COLO829 (cell line): ENCODE measurements around the gene AKAP5.
"Not testable (repeated sequence)": the region's sequence is repeated elsewhere in the genome, so short reads cannot be mapped to it uniquely, and the experiment has no call there.

Source experiments
- DNase-seq: peaks from one replicate; pipeline ENCODE4 v3.0.0; 2012; ENCODE audit warnings: low spot score

The AKAP5 gene

DNA sequence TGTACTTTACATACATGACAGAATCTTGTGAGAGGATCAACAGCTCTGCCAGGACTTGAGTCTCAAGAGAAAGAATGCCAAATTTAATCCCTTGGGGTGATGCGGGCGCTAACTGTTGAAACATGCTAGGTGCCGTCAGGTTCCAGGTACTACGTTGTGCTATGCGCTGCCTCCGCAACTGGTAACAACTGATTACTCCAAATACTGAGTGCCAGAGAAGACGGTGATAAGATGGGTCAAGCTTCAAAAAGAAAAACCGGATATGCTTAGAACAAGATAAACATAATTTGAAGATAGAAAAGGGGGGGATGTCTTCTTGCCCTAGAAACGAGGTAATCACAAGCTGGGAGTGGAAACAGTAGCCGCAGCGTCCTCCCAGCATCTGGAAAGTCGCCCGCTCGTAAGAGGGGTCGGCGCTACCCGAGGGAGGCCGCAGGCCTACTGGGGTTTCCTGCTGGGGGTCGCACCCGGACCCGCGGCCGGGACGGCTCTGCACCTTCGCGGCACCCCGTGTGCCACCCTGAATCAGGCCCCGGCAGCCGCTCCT lies 37.7 kb downstream of the AKAP5 start:
- no peak for DNase-seq

DNA sequence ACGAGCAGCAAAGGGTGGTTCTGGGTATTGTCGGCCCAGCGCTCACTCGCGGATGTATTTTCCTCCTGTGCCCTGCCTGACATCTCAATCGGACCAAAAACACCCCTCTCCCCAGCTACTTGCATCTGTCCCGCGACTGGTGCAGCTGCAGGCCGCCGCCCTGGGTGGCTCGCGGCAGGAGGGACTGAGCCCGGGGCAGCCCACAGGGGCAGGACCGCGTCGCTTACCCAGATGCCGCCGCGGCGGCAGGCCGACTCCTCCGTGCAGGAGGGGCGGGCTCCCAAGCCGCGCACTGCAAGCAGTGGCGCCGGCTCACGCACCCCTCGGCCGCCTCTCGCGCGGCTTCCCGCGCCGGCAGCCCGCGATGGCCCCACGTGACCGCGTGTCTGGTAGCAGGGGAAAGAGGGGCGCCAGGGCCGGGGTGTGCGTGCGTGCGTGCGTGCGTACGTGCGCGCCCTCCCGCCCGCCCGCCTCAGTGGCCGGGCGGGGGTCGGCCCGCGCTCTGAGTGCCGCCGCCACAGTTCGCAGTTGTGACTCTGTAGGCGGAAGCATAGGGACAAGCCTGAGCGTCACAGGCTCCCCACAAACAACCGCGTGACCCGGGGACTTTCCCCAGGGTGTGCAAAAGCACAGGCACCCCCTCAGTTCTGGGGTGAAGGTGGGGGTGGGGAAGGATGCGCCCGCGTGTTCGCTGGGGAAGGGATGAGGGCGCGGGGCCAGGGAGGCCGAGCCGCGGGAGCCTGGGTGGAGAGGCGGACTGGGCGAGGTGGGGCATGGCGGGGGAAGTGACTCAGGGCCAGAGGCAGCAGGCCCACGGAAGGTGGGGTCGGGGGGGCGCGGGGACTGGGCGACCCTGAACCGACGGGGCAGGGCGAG lies 38.4 kb downstream of the AKAP5 start, which contains the start of gene ZBTB25:
ZBTB25 (minus strand) TSS at position 405 of the 876 bp plus-strand sequence. CDS start 13,305 bp downstream, outside the sequence.
- DNase-seq, result peak; percentile 56

DNA sequence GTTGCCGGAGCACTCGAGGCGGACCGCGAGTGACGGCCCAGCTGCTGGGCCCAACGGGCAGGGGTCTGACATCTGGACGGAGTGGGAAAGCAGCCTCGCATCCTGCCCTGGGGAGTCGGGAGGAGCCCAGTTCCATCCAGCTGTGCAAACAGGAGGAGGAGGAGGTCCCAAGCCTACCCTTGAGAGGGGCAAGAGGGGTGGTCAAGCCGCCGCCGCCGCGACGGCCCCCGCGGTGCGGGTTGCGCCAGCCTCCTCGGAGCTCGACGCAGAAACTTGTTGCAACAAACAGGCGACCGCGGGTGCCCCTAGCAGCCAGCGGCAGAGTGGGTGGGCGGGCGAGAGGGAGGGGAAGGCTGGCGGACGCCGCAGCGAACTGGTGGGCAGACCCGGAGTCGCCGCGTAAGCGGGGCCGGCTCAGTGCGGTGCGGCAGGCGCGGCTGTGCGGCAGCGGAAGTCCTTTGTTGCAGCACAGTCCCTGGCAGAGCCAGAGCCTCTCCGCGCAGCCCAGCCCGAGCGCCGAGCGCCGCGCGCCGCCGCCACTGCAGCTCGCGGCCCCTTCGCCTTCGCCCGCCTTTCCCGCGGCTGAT lies 39.1 kb downstream of the AKAP5 start, which contains the start of gene ZBTB1:
ZBTB1 (plus strand) TSS at position 461 of the 587 bp plus-strand sequence. CDS start 16,735 bp downstream, outside the sequence.
- peak; percentile 67 for DNase-seq

DNA sequence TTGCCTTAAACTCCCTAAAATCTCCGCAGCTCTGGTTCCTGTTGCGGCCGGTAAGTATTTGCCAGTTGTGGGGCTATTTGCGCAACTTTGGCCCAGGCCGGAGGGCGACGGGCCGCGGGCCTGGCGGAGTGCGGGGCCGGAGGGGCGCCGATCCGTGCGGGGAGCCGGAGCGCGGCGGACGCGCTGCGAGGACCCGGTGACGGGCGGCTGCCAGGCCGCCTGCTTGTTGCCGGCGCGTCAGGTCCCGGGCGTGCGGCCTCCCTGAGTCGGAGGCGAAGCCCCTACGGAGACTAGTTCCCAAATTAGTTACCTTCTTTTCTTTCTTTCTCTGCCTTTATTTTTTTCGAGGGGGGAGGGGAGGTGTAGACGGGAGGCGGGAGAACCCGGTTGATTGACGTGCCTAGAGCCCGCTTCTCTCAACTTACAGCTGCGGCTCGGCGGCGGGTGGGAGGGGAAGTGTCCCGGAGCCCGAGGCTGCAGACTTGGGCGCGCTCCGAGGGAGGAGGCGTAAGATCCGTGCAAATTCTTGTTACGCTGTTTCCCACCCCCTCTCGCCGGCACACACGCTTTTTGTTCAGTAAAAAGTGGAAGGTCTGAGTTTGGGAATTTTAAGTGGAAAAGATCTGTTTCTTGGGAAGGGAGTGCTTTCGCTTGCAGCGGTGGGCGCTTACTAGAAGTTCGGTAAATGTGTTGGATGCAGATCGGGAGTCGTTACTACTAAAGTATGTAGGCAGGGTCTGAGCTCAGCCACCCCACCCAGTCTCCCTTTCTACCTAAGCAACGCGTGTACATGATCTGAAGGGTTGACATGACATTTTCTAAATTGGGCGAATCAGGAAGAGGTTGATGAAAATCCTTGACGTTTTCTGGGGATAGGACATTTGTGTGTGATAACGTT lies 39.8 kb downstream of the AKAP5 start:
- peak; percentile 86 for DNase-seq

DNA sequence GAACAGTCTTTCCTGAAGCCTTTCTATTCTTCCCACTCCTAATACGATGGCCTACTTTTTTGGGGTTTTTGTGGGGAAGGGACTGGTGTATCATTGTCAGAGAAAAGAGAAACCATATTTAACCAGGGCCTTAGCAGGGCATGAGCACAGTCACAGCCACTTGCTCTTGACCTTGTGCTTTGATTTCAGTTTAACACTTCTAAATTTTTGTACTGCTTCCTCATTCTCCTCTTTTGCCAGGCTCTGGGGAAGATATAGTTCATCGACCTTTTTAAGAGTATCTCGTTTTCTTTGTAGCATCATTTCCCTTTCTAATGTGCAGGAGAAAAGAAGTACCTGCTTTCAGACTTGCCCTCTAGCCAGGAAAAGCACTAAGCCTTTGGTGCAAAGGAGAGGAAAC lies 41.4 kb downstream of the AKAP5 start:
- no peak for DNase-seq

DNA sequence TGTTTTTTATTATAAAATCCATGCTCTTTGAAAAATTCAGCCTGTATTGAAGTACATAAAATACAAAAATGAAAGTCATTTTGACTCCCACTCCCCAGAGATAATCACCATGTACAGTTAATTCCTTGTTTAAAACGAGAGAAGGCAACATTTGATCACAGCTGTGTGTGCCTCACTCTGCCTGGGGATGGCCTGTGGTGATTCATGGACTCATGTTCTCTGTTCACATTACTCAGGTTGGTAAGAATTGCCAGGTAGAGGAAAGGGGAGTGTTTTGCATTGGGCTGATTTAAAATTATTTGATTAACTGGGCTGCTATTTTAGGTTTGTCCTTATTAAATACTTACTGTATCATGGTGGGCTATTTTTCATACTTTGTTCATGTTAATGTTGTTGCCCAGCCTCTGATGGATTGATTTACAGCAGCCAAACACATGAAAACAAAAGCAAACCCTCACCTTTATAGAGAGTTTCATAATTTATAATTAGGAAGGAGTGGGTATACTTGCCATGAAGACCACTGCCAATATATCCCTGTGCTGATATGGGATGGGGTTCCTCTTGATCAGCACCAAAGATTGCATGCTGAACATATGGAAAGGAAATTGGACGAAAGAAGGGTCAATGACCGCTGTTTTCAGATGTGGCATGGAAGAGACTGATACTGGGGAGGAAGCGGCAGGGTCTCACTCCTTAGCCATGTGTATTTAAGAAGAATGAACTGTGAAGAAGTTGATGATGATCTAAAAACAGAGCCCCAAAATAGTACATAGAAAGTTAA lies 42.3 kb downstream of the AKAP5 start:
- no peak for DNase-seq

DNA sequence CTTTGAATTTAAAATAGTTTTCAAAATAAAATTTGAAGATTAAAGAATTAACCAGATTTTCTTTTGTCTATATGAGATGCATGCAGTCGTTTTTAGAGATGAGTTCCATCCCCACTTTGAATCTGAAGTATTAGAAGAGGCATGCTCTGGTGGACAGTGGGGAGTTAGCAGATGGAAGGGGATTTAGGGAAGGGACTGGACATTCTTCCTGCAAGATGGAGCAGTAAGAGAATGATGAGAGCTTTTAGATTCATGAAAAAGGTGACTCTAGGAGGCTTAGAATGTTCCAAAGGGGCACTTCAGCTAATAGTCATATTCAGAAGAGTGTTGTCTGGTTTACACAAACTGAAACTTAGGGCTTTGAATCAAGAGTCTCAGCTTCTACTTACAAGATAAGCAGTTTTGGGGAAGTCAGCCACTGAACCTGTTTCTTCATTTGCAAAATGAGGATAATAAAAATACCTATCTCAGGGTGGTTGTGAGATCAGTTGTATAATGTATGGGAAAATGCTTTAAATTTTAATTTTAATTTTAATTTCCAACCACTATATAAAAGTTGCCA lies 43.0 kb downstream of the AKAP5 start:
- no peak for DNase-seq

DNA sequence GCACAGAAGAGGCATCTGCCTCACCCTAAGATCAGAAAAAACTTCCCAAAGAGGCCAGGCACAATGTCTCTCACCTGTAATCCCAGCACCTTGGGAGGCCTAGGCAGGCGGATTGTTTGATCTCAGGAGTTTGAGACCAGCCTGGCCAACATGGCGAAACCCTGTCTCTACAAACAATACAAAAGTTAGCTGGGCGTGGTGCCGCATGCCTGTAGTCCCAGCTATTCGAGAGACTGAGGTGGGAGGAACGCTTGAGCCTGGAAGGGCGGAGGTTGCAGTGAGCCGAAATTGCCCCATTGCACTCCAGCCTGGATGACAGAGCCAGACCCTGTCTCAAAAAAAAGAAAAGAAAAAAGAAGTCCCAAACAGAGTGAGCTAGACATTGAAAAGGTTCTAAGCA lies 43.7 kb downstream of the AKAP5 start:
- no peak for DNase-seq

DNA sequence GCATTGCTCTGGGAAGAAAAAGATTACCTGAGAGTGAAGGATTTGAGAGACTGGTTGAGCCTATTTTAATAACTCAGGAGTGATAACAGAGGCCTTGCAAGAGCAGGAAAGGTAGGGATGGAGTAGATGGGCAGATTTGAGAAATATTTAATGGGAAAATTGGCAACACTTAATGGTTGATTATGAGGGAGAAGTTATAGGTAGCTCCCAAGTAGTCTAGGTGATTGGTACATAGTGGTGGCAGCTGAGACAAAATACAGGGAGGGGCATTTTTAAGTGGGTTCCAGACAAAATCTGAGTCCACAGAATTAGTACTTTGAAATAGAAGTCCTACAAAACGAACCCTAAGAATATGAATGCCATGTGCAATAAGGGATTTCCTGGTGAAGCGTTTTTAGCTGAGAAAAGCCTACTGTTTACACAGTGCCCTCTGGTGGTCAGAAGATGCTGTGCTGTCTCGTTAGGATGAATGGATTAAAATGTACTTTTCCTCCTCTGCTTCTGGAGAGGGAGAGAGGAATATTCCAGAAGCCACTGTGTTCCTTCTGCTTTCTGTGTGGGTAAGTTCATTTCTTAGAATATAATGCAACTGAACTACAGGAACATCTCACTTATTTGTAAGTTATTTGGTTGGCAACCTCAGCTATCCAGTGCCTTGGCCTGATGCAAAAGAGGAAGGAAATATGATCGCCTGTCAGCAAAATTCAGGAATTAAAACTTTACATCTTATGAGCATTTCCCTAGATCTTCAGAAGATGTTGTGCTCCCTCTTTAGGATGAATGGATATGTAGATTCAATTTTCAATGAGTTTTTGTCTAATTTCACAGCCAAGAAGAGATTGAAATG lies 45.7 kb downstream of the AKAP5 start:
- peak; percentile 36 for DNase-seq

DNA sequence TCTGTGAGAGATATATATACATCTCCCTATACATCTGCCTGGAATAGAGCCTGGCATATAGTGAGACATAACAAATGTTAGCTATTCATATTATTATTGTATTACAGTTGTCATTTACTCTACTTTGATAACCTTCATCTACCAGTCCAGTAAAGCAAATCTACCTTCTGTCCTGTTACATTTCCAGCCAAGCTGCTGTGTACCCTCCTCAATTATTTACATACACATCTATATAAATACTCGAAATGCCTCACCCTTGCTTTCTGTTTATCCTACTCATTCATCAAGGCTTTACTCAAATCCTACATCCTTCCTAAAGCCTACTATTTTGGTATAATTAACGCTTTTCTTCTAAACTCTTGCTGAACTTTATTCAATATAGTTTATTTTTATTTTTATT lies 48.0 kb downstream of the AKAP5 start:
- DNase-seq, result no peak

DNA sequence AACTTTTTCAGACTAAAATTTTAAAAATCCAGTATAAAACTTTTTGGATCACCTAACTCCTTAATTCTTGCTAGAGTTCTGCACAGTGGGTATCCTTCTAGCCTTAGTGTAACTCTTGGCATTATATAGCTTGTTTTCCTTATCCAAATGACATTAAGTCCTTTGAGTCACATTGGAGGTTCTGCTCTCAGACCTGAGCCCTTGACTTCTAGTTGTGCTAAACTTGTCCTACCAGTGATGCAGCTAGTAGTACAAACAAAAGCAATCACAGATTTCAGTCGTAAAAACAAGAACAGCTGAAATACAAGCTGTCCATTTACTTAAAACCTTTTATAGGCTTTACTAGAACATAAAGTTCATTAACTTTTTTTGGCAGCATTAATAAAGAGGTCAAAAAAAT lies 49.8 kb downstream of the AKAP5 start:
- DNase-seq, result no peak

DNA sequence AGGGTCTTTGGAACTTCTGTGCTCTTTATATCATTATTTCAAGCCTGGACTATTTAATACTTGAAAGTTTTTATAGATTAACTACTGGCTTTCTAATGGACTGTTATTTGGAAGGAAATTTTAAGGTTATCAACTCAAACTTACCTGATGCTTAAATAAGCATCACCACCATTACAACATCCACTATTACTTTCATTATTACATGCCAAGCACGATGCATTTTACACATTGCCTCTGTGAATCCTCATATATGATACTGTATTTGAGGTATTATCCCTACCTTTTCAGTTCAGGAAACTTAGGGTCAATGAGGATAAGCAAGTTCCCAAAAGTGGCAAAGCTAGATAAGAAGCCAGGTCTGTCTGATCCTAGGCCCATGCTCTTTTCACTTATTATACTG lies 51.7 kb downstream of the AKAP5 start:
- DNase-seq, result no peak

DNA sequence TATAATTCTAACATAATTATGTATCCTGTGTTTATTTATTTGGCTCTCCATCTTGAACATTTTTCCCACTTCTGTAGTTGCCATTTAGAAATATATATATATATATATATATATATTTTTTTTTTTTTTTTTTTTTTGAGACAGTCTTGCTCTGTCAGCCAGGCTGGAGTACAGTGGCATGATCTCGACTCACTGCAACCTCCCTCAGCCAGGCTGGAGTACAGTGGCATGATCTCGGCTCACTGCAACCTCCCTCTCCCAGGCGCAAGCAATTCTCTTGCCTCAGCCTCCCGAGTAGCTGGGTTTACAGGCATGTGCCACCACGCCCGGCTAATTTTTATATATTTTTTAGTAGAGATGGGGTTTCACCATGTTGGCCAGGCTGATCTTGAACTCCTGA lies 52.4 kb downstream of the AKAP5 start:
- DNase-seq, result not testable (repeated sequence)

DNA sequence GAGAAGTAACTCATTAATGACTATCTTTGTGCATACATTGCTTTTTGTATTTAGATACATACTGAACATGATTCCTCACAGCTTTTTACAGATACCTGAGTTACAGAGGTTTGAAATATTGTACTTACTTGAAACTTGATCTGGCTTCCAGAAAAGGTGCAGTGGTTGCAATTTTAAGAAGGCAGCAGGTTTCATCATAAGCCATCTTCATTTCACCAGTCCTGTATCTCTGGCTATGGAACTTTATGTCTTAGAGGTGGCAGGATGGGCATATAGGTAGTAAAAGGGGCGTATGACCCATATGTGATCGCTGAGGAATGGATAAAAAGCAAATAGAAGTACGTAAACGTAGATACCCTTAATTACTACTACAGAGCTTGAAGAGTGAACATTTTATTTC lies 52.9 kb downstream of the AKAP5 start:
- DNase-seq, result no peak

DNA sequence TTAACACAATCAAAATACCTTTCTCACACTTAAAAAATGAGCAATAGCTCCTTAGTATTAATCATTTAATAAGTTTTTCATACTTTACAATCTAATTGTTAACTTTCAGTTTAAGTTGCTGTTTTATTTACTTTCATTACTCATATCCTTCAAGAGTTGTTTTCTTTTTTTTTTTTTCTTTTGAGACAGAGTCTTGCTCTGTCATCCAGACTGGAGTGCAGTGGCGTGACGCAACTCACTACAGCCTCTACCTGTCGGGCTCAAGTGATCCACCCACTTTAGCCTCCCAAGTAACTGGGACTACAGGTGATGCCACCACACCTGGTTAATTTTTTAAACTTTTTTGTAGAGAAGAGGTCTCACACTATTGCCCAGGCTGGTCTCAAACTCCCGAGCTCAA lies 55.4 kb downstream of the AKAP5 start:
- DNase-seq, result no peak

DNA sequence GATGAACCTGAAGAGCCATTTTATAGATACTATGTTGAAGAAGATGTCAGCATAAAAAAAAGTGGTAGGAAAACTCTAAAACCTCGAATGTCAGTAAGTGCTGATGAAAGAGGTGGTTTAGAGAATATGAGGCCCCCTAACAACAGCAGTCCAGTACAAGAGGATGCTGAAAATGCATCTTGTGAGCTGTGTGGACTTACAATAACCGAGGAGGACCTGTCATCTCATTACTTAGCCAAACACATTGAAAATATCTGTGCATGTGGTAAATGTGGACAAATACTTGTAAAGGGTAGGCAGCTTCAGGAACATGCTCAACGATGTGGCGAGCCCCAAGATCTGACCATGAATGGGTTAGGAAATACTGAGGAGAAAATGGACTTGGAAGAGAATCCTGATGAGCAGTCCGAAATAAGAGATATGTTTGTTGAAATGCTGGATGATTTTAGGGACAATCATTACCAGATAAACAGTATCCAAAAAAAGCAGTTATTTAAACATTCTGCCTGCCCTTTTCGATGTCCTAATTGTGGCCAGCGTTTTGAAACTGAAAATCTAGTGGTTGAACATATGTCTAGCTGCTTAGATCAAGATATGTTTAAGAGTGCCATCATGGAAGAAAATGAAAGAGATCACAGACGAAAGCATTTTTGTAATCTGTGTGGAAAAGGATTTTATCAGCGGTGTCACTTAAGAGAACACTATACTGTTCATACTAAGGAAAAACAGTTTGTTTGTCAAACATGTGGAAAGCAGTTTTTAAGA lies 57.5 kb downstream of the AKAP5 start:
- no peak for DNase-seq
